HG02763 (cell line): ENCODE data around the gene SERPING1.
A peak's percentile ranks its signal among the peaks of the same experiment; 100 is the strongest.

ENCODE experiments used
- ATAC-seq: cut with Tn5 transposase; IDR thresholded peaks from one replicate; pipeline ENCODE4 v1.9.1; 2021; ENCODE audit warnings: mild to moderate bottlenecking, moderate library complexity; ENCODE audit not compliant: unreplicated experiment

The SERPING1 gene

GRCh38 chr11:57635246-57635645 is 37.8 kb downstream of the SERPING1 start:
- no peak for ATAC-seq

- ATAC-seq, result no peak
These were observed 40.1 kb downstream of the SERPING1 start for GRCh38 chr11:57637626-57638004.

- no peak for ATAC-seq
These were observed 40.7 kb downstream of the SERPING1 start for GRCh38 chr11:57638005-57638781.

GRCh38 chr11:57638811-57639320 is 41.4 kb downstream of the SERPING1 start:
- ATAC-seq, result no peak

GRCh38 chr11:57639321-57640067 is 42.0 kb downstream of the SERPING1 start:
- ATAC-seq, result no peak

GRCh38 chr11:57640068-57640800 is 42.7 kb downstream of the SERPING1 start:
- no peak for ATAC-seq

GRCh38 chr11:57641011-57641807 is 43.7 kb downstream of the SERPING1 start:
- no peak for ATAC-seq

GRCh38 chr11:57643802-57644201 is 46.3 kb downstream of the SERPING1 start:
- no peak for ATAC-seq

- ATAC-seq, result peak; percentile 61
These were observed 47.5 kb downstream of the SERPING1 start for GRCh38 chr11:57644748-57645688.

- no peak for ATAC-seq
These were observed 48.2 kb downstream of the SERPING1 start for GRCh38 chr11:57645689-57646085.

GRCh38 chr11:57646194-57646798 is 48.8 kb downstream of the SERPING1 start:
- ATAC-seq, result no peak

- ATAC-seq, result no peak
These were observed 49.4 kb downstream of the SERPING1 start for GRCh38 chr11:57646799-57647303.

GRCh38 chr11:57647372-57647771 is 49.9 kb downstream of the SERPING1 start:
- ATAC-seq, result no peak

GRCh38 chr11:57647960-57648800 is 50.7 kb downstream of the SERPING1 start:
- no peak for ATAC-seq

GRCh38 chr11:57648801-57649735 is 51.6 kb downstream of the SERPING1 start:
- no peak for ATAC-seq

- no peak for ATAC-seq
These were observed 52.6 kb downstream of the SERPING1 start, which contains the start of gene YPEL4 for GRCh38 chr11:57649826-57650738. Gene YPEL4, minus strand, starts transcription at chr11:57649912. Its CDS starts 2,805 bp downstream, at chr11:57647107.
